Measurements from ENCODE around the gene TRPM5.

The TRPM5 gene

GRCh38 chr11:2462986-2463765 lies 18.9 kb upstream of the TRPM5 start:
- 93% methylated on average over 24 of the region's 24 CpGs for WGBS, 2 experiments
- no peak overlapping the region for H3K4me3 ChIP-seq (ENCODE audit: insufficient read depth, low read depth, low read length)

GRCh38 chr11:2462543-2462985 lies 18.2 kb upstream of the TRPM5 start:
- Histone ChIP-seq H3K4me1 (ENCODE audit: control insufficient read depth, insufficient read depth, low read length) (peaks cover 4% of the 10 kb centered on the region), H3K4me3 (ENCODE audit: insufficient read depth, low read depth, low read length) (no peak overlapping the region), H3K9me3 (ENCODE audit: control insufficient read depth, low read length) (no peaks in the 10 kb centered on the region), H3K27ac (ENCODE audit: insufficient read depth, low read depth, low read length, poor library complexity, severe bottlenecking) (no peak overlapping the region), H3K27me3 (ENCODE audit: control insufficient read depth, insufficient read depth, low read length, poor library complexity, severe bottlenecking) (peaks cover 12% of the 10 kb centered on the region), H3K36me3 (ENCODE audit: control insufficient read depth, insufficient read depth, low read length) (no peaks in the 10 kb centered on the region)
- 91 to 92% methylated on average over 8 of the region's 8 CpGs for WGBS, 2 experiments

More at GRCh38 chr11:2462986-2463765, 18.9 kb upstream of the TRPM5 start:
- H3K27ac ChIP-seq (ENCODE audit: insufficient read depth, low read depth, low read length, poor library complexity, severe bottlenecking) = no peak overlapping the region
- no peaks in the 10 kb centered on the region for H3K36me3 ChIP-seq (ENCODE audit: control insufficient read depth, insufficient read depth, low read length)
- peaks cover 4% of the 10 kb centered on the region for H3K4me1 ChIP-seq (ENCODE audit: control insufficient read depth, insufficient read depth, low read length)
- H3K9me3 ChIP-seq (ENCODE audit: control insufficient read depth, low read length) = no peaks in the 10 kb centered on the region
- H3K27me3 ChIP-seq (ENCODE audit: control insufficient read depth, insufficient read depth, low read length, poor library complexity, severe bottlenecking) = peaks cover 6% of the 10 kb centered on the region

- Histone ChIP-seq H3K9me3 (ENCODE audit: control insufficient read depth, low read length) (no peaks in the 10 kb centered on the region), H3K27ac (ENCODE audit: insufficient read depth, low read depth, low read length, poor library complexity, severe bottlenecking) (no peak overlapping the region), H3K4me1 (ENCODE audit: control insufficient read depth, insufficient read depth, low read length) (peaks cover 4% of the 10 kb centered on the region), H3K36me3 (ENCODE audit: control insufficient read depth, insufficient read depth, low read length) (no peaks in the 10 kb centered on the region), H3K4me3 (ENCODE audit: insufficient read depth, low read depth, low read length) (no peak overlapping the region), H3K27me3 (ENCODE audit: control insufficient read depth, insufficient read depth, low read length, poor library complexity, severe bottlenecking) (peaks cover 15% of the 10 kb centered on the region)
- 93% methylated on average over 14 of the region's 14 CpGs for WGBS, 2 experiments
Measured at GRCh38 chr11:2461956-2462542, 17.7 kb upstream of the TRPM5 start.

GRCh38 chr11:2461253-2461955 lies 17.1 kb upstream of the TRPM5 start:
- Histone ChIP-seq H3K27ac (ENCODE audit: insufficient read depth, low read depth, low read length, poor library complexity, severe bottlenecking) (no peak overlapping the region), H3K36me3 (ENCODE audit: control insufficient read depth, insufficient read depth, low read length) (no peaks in the 10 kb centered on the region), H3K4me1 (ENCODE audit: control insufficient read depth, insufficient read depth, low read length) (peaks cover 4% of the 10 kb centered on the region), H3K4me3 (ENCODE audit: insufficient read depth, low read depth, low read length) (no peak overlapping the region), H3K27me3 (ENCODE audit: control insufficient read depth, insufficient read depth, low read length, poor library complexity, severe bottlenecking) (peaks cover 15% of the 10 kb centered on the region), H3K9me3 (ENCODE audit: control insufficient read depth, low read length) (no peaks in the 10 kb centered on the region)
- 90 to 91% methylated on average over 17 of the region's 17 CpGs for WGBS, 2 experiments

- H3K9me3 ChIP-seq (ENCODE audit: control insufficient read depth, low read length) = no peaks in the 10 kb centered on the region
- H3K27me3 ChIP-seq (ENCODE audit: control insufficient read depth, insufficient read depth, low read length, poor library complexity, severe bottlenecking) = peaks cover 18% of the 10 kb centered on the region
- H3K27ac ChIP-seq (ENCODE audit: insufficient read depth, low read depth, low read length, poor library complexity, severe bottlenecking) = no peak overlapping the region
- H3K36me3 ChIP-seq (ENCODE audit: control insufficient read depth, insufficient read depth, low read length) = no peaks in the 10 kb centered on the region
- H3K4me1 ChIP-seq (ENCODE audit: control insufficient read depth, insufficient read depth, low read length) = peaks cover 4% of the 10 kb centered on the region
- H3K4me3 ChIP-seq (ENCODE audit: insufficient read depth, low read depth, low read length) = no peak overlapping the region
- WGBS, 2 experiments = 88 to 90% methylated on average over 15 of the region's 15 CpGs
Measured at GRCh38 chr11:2460540-2461252, 16.4 kb upstream of the TRPM5 start.

- Histone ChIP-seq H3K27me3 (ENCODE audit: control insufficient read depth, insufficient read depth, low read length, poor library complexity, severe bottlenecking) (peaks cover 18% of the 10 kb centered on the region), H3K4me3 (ENCODE audit: insufficient read depth, low read depth, low read length) (no peak overlapping the region), H3K27ac (ENCODE audit: insufficient read depth, low read depth, low read length, poor library complexity, severe bottlenecking) (no peak overlapping the region), H3K9me3 (ENCODE audit: control insufficient read depth, low read length) (no peaks in the 10 kb centered on the region), H3K36me3 (ENCODE audit: control insufficient read depth, insufficient read depth, low read length) (no peaks in the 10 kb centered on the region), H3K4me1 (ENCODE audit: control insufficient read depth, insufficient read depth, low read length) (peaks cover 4% of the 10 kb centered on the region)
- WGBS, 2 experiments = 90% methylated on average over 13 of the region's 13 CpGs
Measured at GRCh38 chr11:2459796-2460531, 15.7 kb upstream of the TRPM5 start.

- H3K27me3 ChIP-seq (ENCODE audit: control insufficient read depth, insufficient read depth, low read length, poor library complexity, severe bottlenecking) = peaks cover 22% of the 10 kb centered on the region
- H3K4me3 ChIP-seq (ENCODE audit: insufficient read depth, low read depth, low read length) = no peak overlapping the region
- H3K4me1 ChIP-seq (ENCODE audit: control insufficient read depth, insufficient read depth, low read length) = peaks cover 4% of the 10 kb centered on the region
- H3K36me3 ChIP-seq (ENCODE audit: control insufficient read depth, insufficient read depth, low read length) = no peaks in the 10 kb centered on the region
- no peaks in the 10 kb centered on the region for H3K9me3 ChIP-seq (ENCODE audit: control insufficient read depth, low read length)
- H3K27ac ChIP-seq (ENCODE audit: insufficient read depth, low read depth, low read length, poor library complexity, severe bottlenecking) = no peak overlapping the region
- WGBS, 2 experiments = 86 to 89% methylated on average over 20 of the region's 20 CpGs
Measured at GRCh38 chr11:2459016-2459725, 14.9 kb upstream of the TRPM5 start.

GRCh38 chr11:2458321-2458720 lies 14.0 kb upstream of the TRPM5 start:
- Histone ChIP-seq H3K4me3 (ENCODE audit: insufficient read depth, low read depth, low read length) (no peak overlapping the region), H3K4me1 (ENCODE audit: control insufficient read depth, insufficient read depth, low read length) (peaks cover 4% of the 10 kb centered on the region), H3K27ac (ENCODE audit: insufficient read depth, low read depth, low read length, poor library complexity, severe bottlenecking) (no peak overlapping the region), H3K9me3 (ENCODE audit: control insufficient read depth, low read length) (no peaks in the 10 kb centered on the region), H3K36me3 (ENCODE audit: control insufficient read depth, insufficient read depth, low read length) (no peaks in the 10 kb centered on the region), H3K27me3 (ENCODE audit: control insufficient read depth, insufficient read depth, low read length, poor library complexity, severe bottlenecking) (peaks cover 23% of the 10 kb centered on the region)
- WGBS, 2 experiments = 88 to 90% methylated on average over 13 of the region's 13 CpGs

GRCh38 chr11:2453436-2453835 lies 9.1 kb upstream of the TRPM5 start:
- H3K9me3 ChIP-seq (ENCODE audit: control insufficient read depth, low read length) = no peaks in the 10 kb centered on the region
- H3K36me3 ChIP-seq (ENCODE audit: control insufficient read depth, insufficient read depth, low read length) = no peaks in the 10 kb centered on the region
- H3K27ac ChIP-seq (ENCODE audit: insufficient read depth, low read depth, low read length, poor library complexity, severe bottlenecking) = no peak overlapping the region
- peaks cover 47% of the 10 kb centered on the region for H3K27me3 ChIP-seq (ENCODE audit: control insufficient read depth, insufficient read depth, low read length, poor library complexity, severe bottlenecking)
- no peaks in the 10 kb centered on the region for H3K4me1 ChIP-seq (ENCODE audit: control insufficient read depth, insufficient read depth, low read length)
- WGBS, 2 experiments = 90 to 92% methylated on average over 5 of the region's 5 CpGs
- H3K4me3 ChIP-seq (ENCODE audit: insufficient read depth, low read depth, low read length) = no peak overlapping the region

Measured in ectodermal cell (in vitro differentiated cells).